Stimulated activated CD8-positive, alpha-beta memory T cell treated with anti-CD3 and anti-CD28 coated beads, Interleukin-4, amount 100 ng/mL, for 48 hours (primary cell): ENCODE measurements around the gene TRIO.
"Not testable (repeated sequence)": the region's sequence is repeated elsewhere in the genome, so short reads cannot be mapped to it uniquely, and the experiment has no call there.

Source experiments
- DNase-seq: peaks from one replicate; pipeline ENCODE4 v3.0.0-alpha.2; 2020

TRIO gene

DNA sequence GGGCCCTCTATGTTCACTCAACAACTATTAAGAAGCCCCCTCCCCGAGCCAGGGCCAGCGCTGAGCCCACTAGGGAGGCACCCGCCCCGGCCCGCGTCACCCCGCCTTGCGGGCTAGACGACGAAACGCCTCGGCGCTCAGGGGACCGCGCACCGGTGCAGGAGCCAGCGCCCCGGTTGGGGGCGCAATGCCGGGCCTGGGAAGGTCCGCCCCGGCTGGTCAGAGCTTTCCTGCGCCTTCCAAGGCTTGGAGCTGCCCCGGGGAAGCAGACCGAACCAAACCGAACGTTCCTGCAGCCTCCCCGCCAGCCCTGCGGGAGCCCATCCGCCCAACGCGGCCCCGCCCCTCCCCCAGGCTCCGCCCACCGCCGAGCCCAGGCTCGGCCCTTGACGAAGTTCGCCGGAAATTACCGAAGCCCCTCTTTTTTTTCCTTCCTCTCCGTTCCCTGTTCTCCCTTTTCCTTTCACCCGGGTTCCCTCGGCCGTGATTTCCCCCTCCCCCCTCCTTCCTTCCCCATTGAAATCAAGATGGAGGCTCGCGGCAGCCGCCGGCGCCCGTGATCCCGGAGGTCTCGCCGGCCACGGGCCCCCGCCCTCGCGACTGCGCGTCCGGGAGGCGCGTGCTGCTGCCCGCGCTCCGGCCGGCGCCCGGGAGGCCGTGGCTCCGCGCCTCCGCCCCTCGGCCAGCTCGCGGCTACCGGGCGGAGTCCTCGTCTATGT lies at the start of gene TRIO:
TSS of gene TRIO (plus strand) at position 516 of the 719 bp plus-strand sequence. CDS start 384 bp downstream, outside the sequence.
- DNase-seq: peak; percentile 89

DNA sequence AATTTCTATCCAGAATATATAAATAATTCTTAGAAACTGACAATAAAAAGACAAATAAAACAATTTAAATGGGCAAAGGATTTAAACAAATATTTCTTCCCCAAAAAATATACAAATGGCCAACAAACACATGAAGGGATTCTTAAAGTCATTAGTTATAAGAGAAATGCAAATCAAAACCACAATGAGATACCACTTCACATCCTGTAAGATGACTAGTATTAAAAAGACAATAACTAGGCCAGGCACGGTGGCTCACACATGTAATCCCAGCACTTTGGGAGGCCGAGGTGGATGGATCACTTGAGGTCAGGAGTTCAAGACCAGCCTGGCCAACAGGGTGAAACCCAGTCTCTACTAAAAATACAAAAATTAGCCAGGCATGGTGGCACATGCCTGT lies 45.8 kb upstream of the TRIO start:
- not testable (repeated sequence) for DNase-seq

DNA sequence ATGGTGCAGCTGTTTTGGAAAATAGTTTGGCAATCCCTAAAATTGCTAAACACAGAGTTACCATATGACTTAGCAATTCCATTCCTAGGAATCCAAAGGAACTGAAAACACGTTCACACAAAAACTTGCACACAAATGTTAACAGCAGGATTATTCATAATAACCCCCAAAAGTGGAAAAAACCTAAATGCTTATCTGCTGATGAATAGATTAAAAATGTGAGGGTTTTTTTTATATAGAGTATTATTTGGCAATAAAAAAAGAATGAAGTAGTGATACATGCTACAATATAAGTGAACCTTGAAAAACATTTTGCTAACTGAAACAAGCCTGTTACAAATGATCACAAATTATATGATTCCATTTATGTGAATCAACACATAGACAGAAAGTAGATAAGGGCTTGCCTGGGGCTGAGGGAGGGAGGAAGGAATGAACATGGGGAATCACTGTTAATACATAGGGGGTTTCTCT lies 45.1 kb upstream of the TRIO start:
- DNase-seq: no peak

DNA sequence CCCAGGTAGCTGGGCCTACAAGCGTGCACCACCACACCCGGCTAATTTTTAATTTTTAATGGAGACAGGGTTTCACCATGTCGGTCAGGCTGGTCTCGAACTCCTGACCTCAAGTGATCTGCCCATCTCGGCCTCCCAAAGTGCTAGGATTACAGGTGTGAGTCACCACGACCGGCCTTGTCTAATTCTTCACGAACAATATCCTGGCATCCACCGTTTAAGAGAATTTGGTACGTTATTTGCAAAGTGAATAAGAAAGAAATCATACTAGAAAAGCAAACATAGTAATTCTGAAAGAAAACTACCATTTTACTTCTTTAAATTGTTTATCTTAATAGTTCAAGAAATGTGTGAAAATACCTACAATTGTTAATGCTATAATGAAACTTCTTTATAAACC lies 42.9 kb upstream of the TRIO start:
- DNase-seq: no peak

DNA sequence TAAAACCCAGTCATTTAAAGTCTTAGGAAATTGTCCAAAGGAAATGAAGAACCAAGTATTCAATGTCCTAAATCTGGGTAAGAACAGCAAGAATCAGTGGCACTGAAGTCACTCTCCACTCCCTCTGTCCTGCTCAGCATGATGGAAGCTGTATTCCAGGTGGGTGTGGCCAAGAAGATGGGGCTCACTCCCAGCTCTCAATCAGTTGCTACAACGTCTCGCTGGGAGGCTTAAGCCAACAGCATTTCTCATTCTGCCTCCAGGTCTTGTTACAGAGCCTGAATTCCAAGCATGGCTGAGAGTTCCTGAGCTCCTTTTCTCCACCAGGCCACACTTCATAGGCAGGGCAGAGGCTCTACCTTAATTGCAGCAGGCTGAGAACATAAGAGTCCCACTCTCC lies 41.2 kb upstream of the TRIO start:
- DNase-seq: no peak

DNA sequence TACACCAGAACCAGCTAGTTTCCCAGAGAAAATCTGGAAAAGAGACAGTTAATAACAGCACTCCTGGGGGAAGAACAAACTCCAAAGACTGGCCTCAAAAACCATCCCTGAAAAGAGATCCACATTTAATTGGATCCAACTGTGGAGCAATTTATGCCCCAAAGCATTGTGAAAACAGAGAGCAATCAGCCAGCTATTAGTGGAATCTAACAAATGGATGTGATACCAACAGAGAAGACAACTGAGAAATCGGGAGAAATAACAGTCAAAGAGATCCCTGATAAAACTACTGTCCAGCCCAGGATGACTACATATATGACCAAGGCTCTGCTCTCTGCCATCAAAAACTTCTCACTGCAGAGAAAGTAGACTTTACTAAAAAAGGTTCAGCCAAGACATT lies 40.5 kb upstream of the TRIO start:
- no peak for DNase-seq

DNA sequence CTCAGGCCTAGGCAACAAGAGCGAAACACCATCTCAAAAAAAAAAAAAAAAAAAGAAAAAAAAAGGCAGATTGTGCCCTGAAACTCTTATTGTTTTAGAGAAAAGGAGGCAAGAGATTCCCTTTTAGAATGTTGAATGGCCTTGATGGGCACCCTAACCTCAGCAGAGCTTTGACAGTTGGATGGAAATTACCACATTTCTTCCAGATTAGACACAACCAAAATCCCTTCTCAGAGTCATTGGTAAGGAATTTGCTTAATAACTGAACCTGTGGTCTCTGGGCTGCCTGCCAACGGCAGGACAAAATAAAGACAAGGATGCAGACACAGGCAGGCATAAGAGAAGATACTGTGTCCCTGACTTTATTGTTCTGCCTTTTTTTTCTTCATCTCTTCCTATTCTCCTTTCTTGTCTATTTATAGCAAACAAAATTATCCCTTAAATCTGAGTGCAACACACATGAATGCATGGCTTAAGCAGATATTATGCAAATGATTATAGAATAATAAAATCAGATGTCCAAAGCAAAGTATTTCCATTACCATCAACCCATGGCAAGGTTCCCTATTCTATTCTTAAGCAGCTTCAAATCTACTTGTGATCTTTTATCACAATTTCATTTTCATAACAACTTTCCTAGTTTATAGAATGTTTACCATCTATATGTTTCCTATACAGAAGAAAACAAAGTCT lies 37.3 kb upstream of the TRIO start:
- no peak for DNase-seq

DNA sequence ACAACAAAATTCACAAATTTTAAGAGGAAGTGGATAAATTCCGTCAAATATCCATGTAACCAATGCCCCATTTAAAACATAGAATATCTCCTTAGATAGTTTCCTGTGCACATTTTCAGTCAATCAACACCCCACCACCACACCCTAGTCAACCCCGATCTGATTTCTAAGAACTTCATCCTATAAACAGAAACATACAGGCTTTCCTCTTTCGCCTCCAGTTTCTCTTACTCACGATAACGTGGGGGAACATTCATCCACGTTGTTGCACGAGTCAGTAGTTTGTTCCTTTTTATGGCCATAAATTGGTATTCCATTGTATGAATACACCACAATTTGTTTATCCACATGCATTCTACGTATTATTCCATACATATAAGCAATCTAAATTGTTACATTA lies 35.6 kb upstream of the TRIO start:
- no peak for DNase-seq

DNA sequence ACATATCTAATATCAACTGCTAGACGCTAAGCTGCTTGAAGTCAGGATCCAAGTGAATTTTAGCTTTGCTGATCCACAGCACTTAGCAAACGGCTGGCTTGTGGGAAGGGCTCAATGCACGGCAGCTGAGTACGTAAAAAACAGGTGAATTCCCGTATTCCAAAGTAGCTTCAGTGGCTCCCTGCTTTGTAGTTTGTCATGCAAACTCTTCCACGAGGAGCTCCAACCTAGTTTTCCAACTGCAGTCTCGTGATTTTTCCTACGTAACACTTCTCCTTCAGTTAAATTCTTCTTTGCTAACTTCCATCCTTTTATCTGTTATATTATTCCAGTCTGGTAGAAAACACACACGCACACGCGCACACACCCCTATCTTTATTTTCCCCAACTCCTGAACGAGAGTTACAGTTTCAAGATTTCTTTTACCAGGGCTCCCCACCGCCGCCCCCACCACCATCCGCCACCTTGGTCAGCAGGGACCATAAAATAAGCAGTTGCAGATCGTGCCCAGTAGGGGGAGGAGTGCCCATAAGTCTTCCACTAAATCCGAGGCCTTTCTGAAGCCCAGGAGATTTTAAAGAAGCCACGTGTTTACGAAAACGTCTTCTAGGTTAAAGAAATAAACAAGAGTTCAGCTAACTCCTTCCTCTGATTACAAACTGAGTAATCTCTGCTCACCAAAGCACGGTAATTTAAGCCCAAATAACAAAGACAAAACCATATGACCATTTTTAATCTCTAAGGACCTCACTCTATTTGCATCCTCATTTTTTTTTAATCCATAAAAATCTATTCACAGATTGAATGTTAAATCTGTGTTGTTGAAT lies 34.8 kb upstream of the TRIO start:
- peak; percentile 32 for DNase-seq

DNA sequence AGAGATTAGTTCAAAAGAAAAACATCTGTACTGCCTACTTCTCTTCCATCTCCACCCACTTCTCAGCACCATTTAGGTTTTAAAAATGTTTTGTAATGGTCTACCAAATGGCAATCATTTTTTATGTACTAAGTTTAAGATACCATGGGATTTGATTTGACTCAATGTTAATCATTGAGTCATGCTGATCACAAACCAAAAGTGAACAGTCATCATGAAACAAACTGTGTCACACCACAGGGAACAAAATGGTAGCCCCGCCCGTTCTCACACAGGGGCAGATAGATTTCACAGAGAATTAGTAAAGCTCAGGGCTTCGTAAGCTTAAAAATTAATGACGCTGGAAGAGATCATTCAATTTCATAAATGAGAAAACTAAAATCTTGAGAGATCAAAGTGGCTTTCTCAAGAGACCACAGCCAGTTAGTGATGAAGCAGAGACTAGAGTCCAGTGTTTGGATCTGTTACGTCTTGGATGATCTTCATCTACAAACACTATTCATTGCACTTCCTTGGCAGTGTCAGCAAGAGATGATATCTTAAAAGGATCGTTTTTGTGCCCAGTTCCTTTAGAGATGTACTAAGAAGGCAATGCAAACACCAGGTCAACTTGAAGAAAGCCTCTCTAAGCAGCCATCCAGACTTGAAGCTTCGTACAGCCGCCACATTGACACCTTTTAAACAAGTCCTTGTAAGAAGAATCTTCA lies 33.9 kb upstream of the TRIO start:
- DNase-seq: peak; percentile 55

DNA sequence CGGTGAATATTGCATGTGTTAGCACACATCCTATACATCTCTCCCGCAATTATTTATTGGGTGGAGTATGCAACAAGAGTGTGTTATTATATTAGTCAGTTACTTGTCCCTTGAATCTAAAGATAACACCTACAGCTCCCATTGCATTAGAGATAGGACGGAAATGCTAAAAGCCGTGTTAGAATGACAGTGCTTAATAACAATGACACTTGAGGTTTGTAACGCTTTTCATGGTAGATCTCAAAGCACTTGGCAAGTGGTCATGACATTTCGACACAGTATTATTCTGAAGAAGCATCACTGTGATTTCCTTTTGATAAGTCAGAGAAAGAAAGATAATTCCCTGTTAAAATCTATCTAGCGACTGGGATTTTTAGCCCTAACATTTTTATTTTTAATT lies 33.4 kb upstream of the TRIO start:
- DNase-seq: no peak

DNA sequence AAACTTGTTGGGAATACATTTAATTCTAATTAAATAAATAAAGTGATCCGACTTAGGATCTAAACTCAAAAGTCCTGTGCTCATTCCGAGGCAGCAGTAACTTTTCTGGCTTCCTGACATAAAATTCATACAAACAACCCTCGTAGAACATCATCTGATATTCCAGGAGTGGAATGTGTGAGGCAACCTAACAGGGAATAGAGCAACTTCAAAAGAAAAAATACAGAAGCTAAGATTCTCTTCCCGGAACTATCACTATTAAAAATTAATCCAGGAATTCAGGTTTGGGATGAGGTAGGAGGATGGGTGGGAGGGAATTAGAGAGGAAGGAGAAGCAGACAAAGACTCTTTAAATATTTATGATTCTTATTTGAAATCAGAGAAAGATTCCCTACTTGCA lies 32.9 kb upstream of the TRIO start:
- DNase-seq: no peak

DNA sequence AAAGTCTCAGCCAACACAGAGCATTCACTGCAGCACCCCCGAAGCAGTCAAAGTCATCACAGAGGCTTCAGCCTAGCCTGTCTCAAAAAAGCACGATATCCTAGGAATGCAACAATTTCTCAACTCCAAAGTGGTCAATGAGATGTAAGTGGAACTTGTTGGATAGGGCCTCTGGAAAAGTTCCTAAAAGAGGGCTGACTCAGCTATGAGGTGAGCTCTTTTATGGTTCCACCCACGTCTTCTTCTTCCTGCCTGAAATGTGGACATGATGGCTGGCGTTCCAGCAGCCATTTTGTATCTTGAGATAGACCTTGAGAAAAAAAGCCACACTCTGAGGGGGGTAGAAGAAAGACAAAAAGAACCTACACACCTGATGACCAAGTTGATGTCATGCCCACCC lies 32.5 kb upstream of the TRIO start:
- DNase-seq: no peak

DNA sequence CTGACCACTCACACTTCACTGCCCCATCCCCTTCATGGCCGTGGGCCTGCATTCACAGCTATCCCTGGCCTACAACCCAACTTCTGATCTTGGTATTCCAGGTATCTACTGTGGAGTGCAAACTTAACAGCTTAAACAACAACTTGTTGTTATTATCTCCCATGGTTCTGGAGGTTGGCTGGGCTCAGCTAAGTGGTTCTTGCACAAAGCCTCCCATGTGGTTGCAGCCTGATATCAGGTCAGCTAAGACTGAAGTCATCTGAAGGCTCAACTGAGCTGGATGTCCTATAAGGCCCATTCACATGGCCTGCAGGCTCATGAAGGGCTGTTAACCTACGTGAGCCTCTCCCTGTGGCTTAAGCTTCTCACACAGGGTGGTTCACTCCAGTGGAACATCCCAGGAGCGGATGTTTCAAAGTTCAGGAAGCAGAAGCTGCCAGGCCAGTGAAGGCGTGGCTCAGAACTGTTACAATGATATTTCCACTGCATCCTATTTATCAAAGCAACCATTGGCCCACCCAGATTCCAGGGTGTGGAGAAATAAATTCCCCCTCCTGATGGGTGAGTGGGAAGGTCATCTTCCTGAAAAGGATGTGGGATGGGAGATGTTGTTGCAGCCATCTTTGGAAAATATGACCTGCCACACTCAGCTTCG lies 30.0 kb upstream of the TRIO start:
- no peak for DNase-seq

DNA sequence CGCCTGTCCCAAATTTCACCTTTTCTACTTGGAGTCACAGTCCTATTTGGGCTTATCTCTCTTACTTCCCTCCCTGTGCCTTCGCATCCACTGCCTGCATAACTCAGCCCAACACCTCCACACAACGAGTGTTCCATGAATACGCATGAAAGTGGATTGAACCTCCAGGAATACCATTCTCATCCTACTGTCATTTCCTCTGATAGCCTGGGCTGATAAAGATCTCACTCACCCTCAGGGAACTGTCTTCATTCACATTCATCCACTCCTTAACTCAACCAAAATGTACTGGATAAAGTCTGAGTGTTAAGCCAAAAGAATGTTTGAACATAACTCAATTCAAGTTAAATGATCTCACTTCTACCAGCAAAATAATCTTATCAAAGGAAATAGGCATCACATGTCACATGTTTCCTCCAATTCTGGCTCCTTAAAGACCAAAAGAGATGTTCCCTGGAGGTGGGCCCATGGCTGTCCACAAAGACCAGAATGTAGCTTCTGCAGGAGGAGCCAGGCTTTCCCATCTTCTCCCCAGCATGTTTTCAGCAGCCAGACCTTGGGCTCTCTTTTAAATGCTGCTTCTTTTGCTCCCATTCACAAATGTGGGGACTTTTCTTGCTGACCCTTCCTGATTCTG lies 28.4 kb upstream of the TRIO start:
- DNase-seq: no peak

DNA sequence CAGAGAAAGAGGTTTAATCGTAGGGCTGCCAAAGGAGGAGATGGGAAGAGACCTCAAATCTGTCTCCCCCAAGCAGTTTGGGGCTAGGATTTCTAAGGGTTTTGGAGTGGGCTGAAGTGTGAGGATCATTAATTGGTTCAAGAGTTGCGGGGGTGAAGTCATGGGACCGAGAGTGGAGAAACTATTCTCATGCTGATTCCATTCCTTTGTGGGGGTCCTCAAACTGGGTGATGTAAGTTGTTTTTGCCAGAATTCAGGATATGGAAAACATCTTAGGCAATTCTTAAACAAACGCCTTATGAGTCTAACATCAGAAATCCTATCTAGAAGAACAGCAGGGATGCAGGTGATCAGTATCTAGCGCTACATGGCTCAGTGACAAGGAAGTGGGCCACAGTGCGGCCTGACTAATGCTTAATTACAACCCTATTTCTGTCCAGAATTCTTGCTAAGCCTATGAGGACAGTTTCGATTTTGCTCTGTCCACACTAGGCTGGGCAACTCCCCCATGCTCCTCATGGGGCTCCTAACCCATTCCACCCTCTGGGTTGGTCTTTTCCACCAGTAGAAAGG lies 27.7 kb upstream of the TRIO start:
- DNase-seq: no peak

DNA sequence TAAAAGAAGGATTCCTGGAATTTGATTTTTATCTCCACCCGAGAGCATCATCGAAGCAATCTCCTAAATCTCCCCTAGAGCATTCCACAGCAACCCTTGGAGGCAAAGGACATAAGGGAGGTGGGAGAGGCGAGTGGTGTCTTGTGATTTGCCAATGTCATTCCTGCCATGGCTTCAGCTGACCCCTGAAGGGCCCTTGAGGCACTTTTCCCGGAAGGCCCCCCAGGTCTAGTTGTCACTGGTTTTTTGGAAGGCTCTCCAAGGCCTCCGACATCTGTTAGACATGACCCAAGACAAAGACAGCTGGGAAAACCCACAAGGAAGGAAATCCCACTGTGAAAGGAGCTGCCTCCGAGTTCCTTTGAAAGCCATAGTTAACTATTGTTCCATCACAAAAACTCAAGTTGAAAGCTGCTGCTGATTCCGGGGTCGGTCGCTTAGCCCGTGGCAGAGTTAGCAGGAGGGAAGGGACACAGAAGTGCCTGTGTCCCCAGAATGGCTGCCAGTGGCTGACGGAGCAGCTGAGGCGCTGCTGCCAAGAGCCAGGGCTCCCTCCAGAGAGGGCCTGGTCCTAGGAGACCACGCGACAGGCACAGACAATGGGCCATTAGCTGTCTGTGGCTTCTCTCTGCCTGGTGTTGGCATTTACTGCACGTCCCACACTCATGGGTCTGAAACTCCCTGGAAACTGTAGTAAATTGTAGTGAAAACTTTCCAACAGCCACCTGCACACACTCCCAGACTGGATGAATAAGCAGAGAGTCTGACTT lies 24.4 kb upstream of the TRIO start:
- no peak for DNase-seq

DNA sequence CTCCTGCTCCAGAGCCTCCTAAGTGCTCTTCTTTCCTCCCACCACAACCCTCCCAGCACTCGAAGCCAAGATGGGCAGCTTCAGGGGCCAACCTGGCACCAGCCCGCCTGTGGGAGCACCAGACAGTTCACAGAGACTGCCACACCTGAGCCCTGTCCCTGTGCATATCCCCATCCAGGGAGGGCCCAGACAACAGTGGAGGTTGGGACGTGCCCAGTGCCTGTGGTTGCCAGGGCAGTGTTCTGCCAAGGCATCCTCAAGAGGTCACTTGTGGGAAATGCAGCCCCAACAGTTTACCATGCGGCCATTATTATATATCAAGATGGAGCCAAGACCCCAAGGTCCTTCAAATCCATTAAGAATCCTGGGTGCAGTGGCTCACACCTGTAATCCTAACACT lies 23.0 kb upstream of the TRIO start:
- no peak for DNase-seq

DNA sequence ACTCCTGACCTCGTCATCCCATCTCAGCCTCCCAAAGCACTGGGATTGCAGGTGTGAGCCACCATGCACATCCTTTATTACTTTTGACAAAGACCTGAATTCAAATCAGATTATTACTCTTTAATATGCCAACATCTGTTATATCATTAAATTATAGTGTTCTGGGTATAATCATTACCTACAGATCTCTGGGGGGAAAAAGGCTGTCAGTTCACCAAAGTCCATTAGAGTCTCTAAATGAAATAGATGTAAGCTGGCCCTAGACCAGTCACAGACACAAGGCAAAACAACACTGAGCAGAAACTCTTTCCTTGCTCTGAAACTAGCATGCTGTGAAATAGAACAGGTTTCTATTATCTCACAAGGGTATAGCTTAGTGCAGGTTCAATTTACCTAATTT lies 21.6 kb upstream of the TRIO start:
- DNase-seq: no peak

DNA sequence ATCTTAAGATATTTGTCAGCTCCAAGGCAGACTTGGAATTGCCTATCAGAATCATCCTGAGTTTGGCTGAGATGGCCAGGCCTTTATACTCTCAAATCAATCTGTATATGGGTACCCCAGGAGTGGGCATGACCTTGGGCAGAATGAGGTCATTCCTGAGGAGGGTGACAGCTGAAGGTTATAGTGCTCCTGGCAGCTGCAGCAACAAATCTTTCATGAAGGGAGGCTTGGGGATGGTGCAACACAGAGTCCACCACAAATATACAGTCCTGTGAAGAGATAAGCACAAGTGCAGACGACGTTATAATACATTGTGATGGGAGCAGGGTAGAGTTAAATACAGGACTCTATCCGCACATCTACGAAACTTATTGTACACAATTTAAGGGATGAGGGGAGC lies 21.1 kb upstream of the TRIO start:
- no peak for DNase-seq

DNA sequence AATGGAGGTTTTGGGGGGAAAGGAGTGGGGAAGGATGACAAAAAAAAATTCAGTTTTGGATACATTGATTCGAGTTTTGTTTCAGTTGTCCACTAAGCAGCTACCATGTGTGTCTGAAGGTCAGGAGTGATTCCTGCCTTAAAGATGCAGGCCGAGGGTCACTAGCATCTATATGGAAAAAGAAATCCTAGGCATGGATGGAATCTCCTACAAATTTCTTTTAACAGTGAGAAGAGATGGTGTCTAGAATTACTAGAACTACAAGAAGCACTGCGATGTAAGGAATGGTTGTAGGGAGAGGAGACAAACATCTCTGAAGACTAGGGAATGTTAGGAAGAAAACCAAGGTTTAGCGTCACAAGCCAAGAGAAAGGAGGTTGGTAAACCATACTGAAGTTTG lies 19.6 kb upstream of the TRIO start:
- DNase-seq: no peak
